Frontal cortex (tissue), 4 donors: Measurements from ENCODE around the gene HELQ. TPM values are rescaled to one million over a fixed set of nuclear protein-coding genes. Genes with fewer than 3 reads are reported as not detected.
"Not testable (repeated sequence)": the region's sequence is repeated elsewhere in the genome, so short reads cannot be mapped to it uniquely, and the experiment has no call there.

Experiments used
- DNase-seq, 2 donors: peaks; one replicate each; pipeline ENCODE4 v3.0.0; 2012; ENCODE audit warnings: low spot score in 2 of 2
- FAIRE-seq: peaks from 2 replicates; lab custom pipeline; 2012; peaks lifted over from hg19 to GRCh38; lab: Jason Lieb, UNC
- total RNA-seq: library from RNA; depleted of rRNA; stranded (reverse); fragments of >200 nt; gene quantifications from one replicate; pipeline ENCODE4 v1.2.3, GENCODE V29; 2014
- donor health status: control.
- donor health status: control.
- donor health status: control.

The HELQ gene
- total RNA-seq, 1 donor from 2014 or later: 22.8 TPM

GRCh38 chr4:83440899-83441298 is 14.7 kb downstream of the HELQ start:
- DNase-seq (no peak), FAIRE-seq (no peak)

- FAIRE-seq: no peak
Measured at GRCh38 chr4:83440148-83440814, 15.3 kb downstream of the HELQ start.

GRCh38 chr4:83438719-83439118 is 16.9 kb downstream of the HELQ start:
- FAIRE-seq: no peak
- no peak for DNase-seq

More at GRCh38 chr4:83440148-83440814, 15.3 kb downstream of the HELQ start:
- DNase-seq: no peak

GRCh38 chr4:83436680-83437079 is 18.9 kb downstream of the HELQ start:
- no peak for DNase-seq
- FAIRE-seq: no peak

- DNase-seq (no peak), FAIRE-seq (no peak)
Measured at GRCh38 chr4:83431200-83431599, 24.4 kb downstream of the HELQ start.

- no peak for FAIRE-seq
Measured at GRCh38 chr4:83418211-83418610, 37.4 kb downstream of the HELQ start.

GRCh38 chr4:83417566-83417965 is 38.1 kb downstream of the HELQ start:
- FAIRE-seq: no peak
- no peak for DNase-seq

More at GRCh38 chr4:83418211-83418610, 37.4 kb downstream of the HELQ start:
- DNase-seq: no peak

GRCh38 chr4:83413676-83414075 is 41.9 kb downstream of the HELQ start:
- DNase-seq (no peak), FAIRE-seq (no peak)

- DNase-seq (no peak), FAIRE-seq (no peak)
Measured at GRCh38 chr4:83408908-83409307, 46.7 kb downstream of the HELQ start.

- FAIRE-seq (no peak), DNase-seq (no peak)
Measured at GRCh38 chr4:83405844-83406816, 49.5 kb downstream of the HELQ start.

GRCh38 chr4:83398158-83398557 is 57.5 kb downstream of the HELQ start:
- FAIRE-seq, DNase-seq: not testable (repeated sequence)

- DNase-seq (no peak), FAIRE-seq (no peak)
Measured at GRCh38 chr4:83393908-83394307, 61.7 kb downstream of the HELQ start.

- FAIRE-seq (no peak), DNase-seq (no peak)
Measured at GRCh38 chr4:83392562-83392961, 63.1 kb downstream of the HELQ start.

- DNase-seq (no peak), FAIRE-seq (no peak)
Measured at GRCh38 chr4:83390944-83391343, 64.7 kb downstream of the HELQ start.

- DNase-seq (no peak), FAIRE-seq (no peak)
Measured at GRCh38 chr4:83389756-83390505, 65.7 kb downstream of the HELQ start.

GRCh38 chr4:83389037-83389720 is 66.4 kb downstream of the HELQ start:
- DNase-seq (no peak), FAIRE-seq (no peak)

- no peak for FAIRE-seq
- DNase-seq: no peak
Measured at GRCh38 chr4:83388313-83388676, 67.3 kb downstream of the HELQ start.

- DNase-seq (no peak), FAIRE-seq (no peak)
Measured at GRCh38 chr4:83387476-83388312, 67.9 kb downstream of the HELQ start.

- FAIRE-seq (no peak), DNase-seq (no peak)
Measured at GRCh38 chr4:83387012-83387411, 68.6 kb downstream of the HELQ start.
